SK-N-SH treated with all-trans-retinoic acid at 6 μM for 48 hours (cell line): ENCODE results near the gene SBK2.

Experiments used
- ATAC-seq: fragments of 200-7000 bp; cut with Tn5 transposase; 3 replicates; pipeline ENCODE4 v1.9.1; 2020; ENCODE audit warnings: mild to moderate bottlenecking, moderate library complexity
- ARNTL ChIP-seq: fragments of 450-650 bp; formaldehyde crosslinking; IDR thresholded peaks from 2 replicates; pipeline ENCODE4 v1.5.0; 2020; ENCODE audit warnings: low read depth, mild to moderate bottlenecking, moderate library complexity, borderline replicate concordance
- BACH2 ChIP-seq: fragments of 250-450 bp; sonication (Bioruptor Pico); IDR thresholded peaks from 2 replicates; pipeline ENCODE4 v1.9.0; 2021; ENCODE audit warnings: mild to moderate bottlenecking, borderline replicate concordance
- CREB5 ChIP-seq: fragments of 250-450 bp; sonication (Bioruptor Pico); IDR thresholded peaks from 2 replicates; pipeline ENCODE4 v1.5.1; 2020; ENCODE audit warnings: low read depth, mild to moderate bottlenecking, moderate library complexity
- CSDC2 ChIP-seq: fragments of 250-450 bp; sonication (Bioruptor Pico); IDR thresholded peaks from 2 replicates; pipeline ENCODE4 v1.5.0; 2020; ENCODE audit warnings: mild to moderate bottlenecking, moderate library complexity
- CSRNP3 ChIP-seq: fragments of 250-450 bp; sonication (Bioruptor Pico); IDR thresholded peaks from 2 replicates; pipeline ENCODE4 v1.5.1; 2021; ENCODE audit warnings: mild to moderate bottlenecking, moderate library complexity
- ESRRG ChIP-seq: fragments of 250-450 bp; sonication (Bioruptor Pico); IDR thresholded peaks from 2 replicates; pipeline ENCODE4 v1.6.1; 2021; ENCODE audit warnings: mild to moderate bottlenecking
- GLIS3 ChIP-seq: fragments of 250-450 bp; sonication (Bioruptor Pico); IDR thresholded peaks from 2 replicates; pipeline ENCODE4 v1.5.0; 2020; ENCODE audit warnings: mild to moderate bottlenecking, moderate library complexity
- ISL1 ChIP-seq: fragments of 250-450 bp; sonication (Bioruptor Pico); IDR thresholded peaks from 2 replicates; pipeline ENCODE4 v2.1.2; 2022; ENCODE audit warnings: mild to moderate bottlenecking, moderate library complexity
- OSR1 ChIP-seq: fragments of 250-450 bp; sonication (Bioruptor Pico); IDR thresholded peaks from 2 replicates; pipeline ENCODE4 v1.8.0; 2022; ENCODE audit warnings: moderate library complexity, mild to moderate bottlenecking, inconsistent platforms
- PATZ1 ChIP-seq: fragments of 250-450 bp; sonication (Bioruptor Pico); IDR thresholded peaks from 2 replicates; pipeline ENCODE4 v1.8.0; 2020; ENCODE audit warnings: mild to moderate bottlenecking, moderate library complexity, borderline replicate concordance
- POU6F1 ChIP-seq: fragments of 250-450 bp; sonication (Bioruptor Pico); IDR thresholded peaks from 2 replicates; pipeline ENCODE4 v1.8.0; 2021; ENCODE audit warnings: low read depth, mild to moderate bottlenecking, moderate library complexity, borderline replicate concordance
- PPARA ChIP-seq: fragments of 250-450 bp; sonication (Bioruptor Pico); IDR thresholded peaks from 2 replicates; pipeline ENCODE4 v1.5.0; 2020; ENCODE audit warnings: mild to moderate bottlenecking, borderline replicate concordance
- RARB ChIP-seq: fragments of 250-450 bp; sonication (Bioruptor Pico); IDR thresholded peaks from 2 replicates; pipeline ENCODE4 v1.8.0; 2021; ENCODE audit warnings: mild to moderate bottlenecking, moderate library complexity
- TCF4 ChIP-seq: fragments of 250-450 bp; sonication (Bioruptor Pico); IDR thresholded peaks from 2 replicates; pipeline ENCODE4 v1.8.0; 2021; ENCODE audit warnings: mild to moderate bottlenecking, moderate library complexity, borderline replicate concordance
- TOX ChIP-seq: fragments of 250-450 bp; sonication (Bioruptor Pico); IDR thresholded peaks from 2 replicates; pipeline ENCODE4 v1.8.0; 2021; ENCODE audit warnings: mild to moderate bottlenecking, moderate library complexity, borderline replicate concordance
- TSHZ2 ChIP-seq: fragments of 250-450 bp; sonication (Bioruptor Pico); IDR thresholded peaks from 2 replicates; pipeline ENCODE4 v1.5.0; 2020; ENCODE audit warnings: mild to moderate bottlenecking, moderate library complexity
- ZC3H10 ChIP-seq: fragments of 250-450 bp; sonication (Bioruptor Pico); IDR thresholded peaks from 2 replicates; pipeline ENCODE4 v1.5.1; 2021; ENCODE audit warnings: mild to moderate bottlenecking, moderate library complexity
- ZFP3 ChIP-seq: fragments of 250-450 bp; sonication (Bioruptor Pico); IDR thresholded peaks from 2 replicates; pipeline ENCODE4 v1.5.0; 2020; ENCODE audit warnings: mild to moderate bottlenecking, moderate library complexity
- ZFP30 ChIP-seq: fragments of 450-650 bp; formaldehyde crosslinking; IDR thresholded peaks from 2 replicates; pipeline ENCODE4 v1.5.0; 2022; ENCODE audit warnings: mild to moderate bottlenecking, moderate library complexity
- ZNF565 ChIP-seq: fragments of 450-650 bp; formaldehyde crosslinking; conservative IDR thresholded peaks from 2 replicates; pipeline ENCODE4 v1.5.0; 2020; ENCODE audit warnings: low read depth, mild to moderate bottlenecking, moderate library complexity
- ZNF70 ChIP-seq: fragments of 450-650 bp; formaldehyde crosslinking; IDR thresholded peaks from 2 replicates; pipeline ENCODE4 v1.5.0; 2020; ENCODE audit warnings: mild to moderate bottlenecking, moderate library complexity
- ZNF8 ChIP-seq: fragments of 450-650 bp; formaldehyde crosslinking; IDR thresholded peaks from 2 replicates; pipeline ENCODE4 v1.5.0; 2020; ENCODE audit warnings: mild to moderate bottlenecking, moderate library complexity

Gene SBK2

GRCh38 chr19:55552620-55553019, 15.7 kb upstream of the SBK2 start:
- TF ChIP-seq OSR1 (no peak), CSDC2 (CRISPR knock-in tag) (no peak), ARNTL (CRISPR knock-in tag) (no peak), ZFP30 (CRISPR knock-in tag) (no peak), RARB (CRISPR knock-in tag) (no peak), ZNF565 (CRISPR knock-in tag) (no peak), CREB5 (CRISPR knock-in tag) (no peak), TSHZ2 (CRISPR knock-in tag) (no peak), TOX (CRISPR knock-in tag) (no peak), CSRNP3 (no peak), PPARA (no peak), POU6F1 (CRISPR knock-in tag) (no peak), PATZ1 (CRISPR knock-in tag) (no peak), ZFP3 (CRISPR knock-in tag) (no peak), ZC3H10 (no peak), BACH2 (no peak), ESRRG (CRISPR knock-in tag) (no peak), GLIS3 (no peak), ISL1 (no peak), ZNF8 (no peak)
- ATAC-seq: no peak

GRCh38 chr19:55552206-55552605, 15.3 kb upstream of the SBK2 start:
- ATAC-seq: no peak
- no peak for TF ChIP-seq ZNF70 (CRISPR knock-in tag)
- no peak for TF ChIP-seq ZNF565 (CRISPR knock-in tag)
- no peak for TF ChIP-seq TCF4 (CRISPR knock-in tag)
- TF ChIP-seq TSHZ2 (CRISPR knock-in tag): no peak
- no peak for TF ChIP-seq ARNTL (CRISPR knock-in tag)
- no peak for TF ChIP-seq BACH2
- TF ChIP-seq ZC3H10: no peak
- no peak for TF ChIP-seq CREB5 (CRISPR knock-in tag)
- TF ChIP-seq OSR1: no peak
- no peak for TF ChIP-seq POU6F1 (CRISPR knock-in tag)
- no peak for TF ChIP-seq RARB (CRISPR knock-in tag)
- no peak for TF ChIP-seq ZNF8
- TF ChIP-seq TOX (CRISPR knock-in tag): no peak
- TF ChIP-seq CSRNP3: no peak
